ENCODE results near the gene CARD8.
"Not testable (repeated sequence)": the region's sequence is repeated elsewhere in the genome, so short reads cannot be mapped to it uniquely, and the experiment has no call there.

CARD8 gene

GRCh38 chr19:48255376-48256303 lies at the start of gene CARD8:
Gene CARD8 (minus strand): TSS chr19:48255912. CDS start chr19:48241020, 14,892 bp downstream.
- DNase-seq (ENCODE audit: low spot score) = peak; percentile 91

- DNase-seq (ENCODE audit: low spot score) = no peak
Observed at GRCh38 chr19:48303866-48304265, 48.2 kb upstream of the CARD8 start.

GRCh38 chr19:48303367-48303766 lies 47.7 kb upstream of the CARD8 start:
- no peak for DNase-seq (ENCODE audit: low spot score)

- DNase-seq (ENCODE audit: low spot score) = no peak
Observed at GRCh38 chr19:48302600-48302959, 46.9 kb upstream of the CARD8 start.

- no peak for DNase-seq (ENCODE audit: low spot score)
Observed at GRCh38 chr19:48301886-48302599, 46.3 kb upstream of the CARD8 start.

GRCh38 chr19:48297975-48298374 lies 42.3 kb upstream of the CARD8 start:
- DNase-seq (ENCODE audit: low spot score) = no peak

- DNase-seq (ENCODE audit: low spot score) = no peak
Observed at GRCh38 chr19:48296963-48297734, 41.4 kb upstream of the CARD8 start.

- DNase-seq (ENCODE audit: low spot score) = no peak
Observed at GRCh38 chr19:48295458-48295857, 39.7 kb upstream of the CARD8 start.

- no peak for DNase-seq (ENCODE audit: low spot score)
Observed at GRCh38 chr19:48292798-48293197, 37.1 kb upstream of the CARD8 start.

- DNase-seq (ENCODE audit: low spot score) = not testable (repeated sequence)
Observed at GRCh38 chr19:48291489-48291815, 35.7 kb upstream of the CARD8 start.

GRCh38 chr19:48290771-48291488 lies 35.2 kb upstream of the CARD8 start:
- peak; percentile 44 for DNase-seq (ENCODE audit: low spot score)

- DNase-seq (ENCODE audit: low spot score) = no peak
Observed at GRCh38 chr19:48290401-48290770, 34.7 kb upstream of the CARD8 start.

GRCh38 chr19:48287748-48288147 lies 32.0 kb upstream of the CARD8 start:
- DNase-seq (ENCODE audit: low spot score) = no peak

GRCh38 chr19:48284896-48285295 lies 29.2 kb upstream of the CARD8 start:
- DNase-seq (ENCODE audit: low spot score) = no peak

- no peak for DNase-seq (ENCODE audit: low spot score)
Observed at GRCh38 chr19:48283908-48284307, 28.2 kb upstream of the CARD8 start.

- no peak for DNase-seq (ENCODE audit: low spot score)
Observed at GRCh38 chr19:48279747-48280146, 24.0 kb upstream of the CARD8 start.

GRCh38 chr19:48274938-48275337 lies 19.2 kb upstream of the CARD8 start:
- no peak for DNase-seq (ENCODE audit: low spot score)

GRCh38 chr19:48274173-48274572 lies 18.5 kb upstream of the CARD8 start:
- no peak for DNase-seq (ENCODE audit: low spot score)

- no peak for DNase-seq (ENCODE audit: low spot score)
Observed at GRCh38 chr19:48271531-48272151, 15.9 kb upstream of the CARD8 start.

- DNase-seq (ENCODE audit: low spot score) = not testable (repeated sequence)
Observed at GRCh38 chr19:48269617-48270026, 13.9 kb upstream of the CARD8 start.

- DNase-seq (ENCODE audit: low spot score) = not testable (repeated sequence)
Observed at GRCh38 chr19:48265326-48265725, 9.6 kb upstream of the CARD8 start.

GRCh38 chr19:48260359-48260714 lies 4.6 kb upstream of the CARD8 start:
- not testable (repeated sequence) for DNase-seq (ENCODE audit: low spot score)

All from activated CD4-positive, alpha-beta T cell treated with anti-CD3 and anti-CD28 coated beads, Interleukin-2, Interleukin-4, amounts not matched to agents 100 ng/mL and 50 ng/mL, durations not matched to agents 16 hours and 8 hours (primary cell).